ENCODE measurements around the gene MTA3.

The MTA3 gene

GRCh38 chr2:42757981-42758740 lies 189.7 kb downstream of the MTA3 start:
- no peak for TF ChIP-seq CTCF (IDR thresholded peaks at IDR 0.05)

GRCh38 chr2:42758751-42759150 lies 190.3 kb downstream of the MTA3 start:
- no peak for TF ChIP-seq CTCF (IDR thresholded peaks at IDR 0.05)

- no peak for TF ChIP-seq CTCF (IDR thresholded peaks at IDR 0.05)
Observed at GRCh38 chr2:42761554-42761953, 193.1 kb downstream of the MTA3 start.

- TF ChIP-seq CTCF (IDR thresholded peaks at IDR 0.05), result no peak
Observed at GRCh38 chr2:42762155-42762554, 193.7 kb downstream of the MTA3 start.

- TF ChIP-seq CTCF (IDR thresholded peaks at IDR 0.05), result no peak
Observed at GRCh38 chr2:42762823-42763804, 194.7 kb downstream of the MTA3 start.

- no peak for TF ChIP-seq CTCF (IDR thresholded peaks at IDR 0.05)
Observed at GRCh38 chr2:42764096-42764495, 195.7 kb downstream of the MTA3 start, which contains the start of gene OXER1. TSS of gene OXER1 (minus strand) at chr2:42764135. CDS start at chr2:42764062, 73 bp downstream.

GRCh38 chr2:42764901-42765300 lies 196.5 kb downstream of the MTA3 start:
- no peak for TF ChIP-seq CTCF (IDR thresholded peaks at IDR 0.05)
